Adipose tissue (tissue), 3 donors: ENCODE data around the gene KPNB1. TPM values are rescaled to one million over a fixed set of nuclear protein-coding genes. Genes with fewer than 3 reads are reported as not detected.
"Not testable (repeated sequence)": the region's sequence is repeated elsewhere in the genome, so short reads cannot be mapped to it uniquely, and the experiment has no call there.

ENCODE experiments used
- H3K27ac ChIP-seq: one replicate; pipeline ENCODE4 v1.5.1; 2013; ENCODE audit warnings: low read depth, low read length
- WGBS, 3 donors: extraction: QIAGEN DNeasy Blood & Tissue Kit; methylation state at CpG; one replicate each; pipeline ENCODE4 v1.1.7; 2013; 5-methylcytosine and 5-hydroxymethylcytosine counted together
- polyA plus RNA-seq, 3 donors: library from polyadenylated mRNA; stranded (reverse); fragments of 200-250 nt; gene quantifications; one replicate each; pipeline ENCODE4 v1.2.3, GENCODE V29; 2013
- donor health status: healthy with polysubstance abuse.
- donor health status: Bipolar disorder and iron deficiency.
- donor health status: healthy.

The KPNB1 gene
- polyA plus RNA-seq, 3 donors, result 40.6 to 99.5 (median 77.0) TPM

- WGBS, 3 donors, result 37 to 69% (median 39%) methylated on average over 3 of the region's 3 CpGs
- no peak overlapping the region for H3K27ac ChIP-seq
Observed at GRCh38 chr17:47665655-47666054, 15.9 kb downstream of the KPNB1 start.

DNA sequence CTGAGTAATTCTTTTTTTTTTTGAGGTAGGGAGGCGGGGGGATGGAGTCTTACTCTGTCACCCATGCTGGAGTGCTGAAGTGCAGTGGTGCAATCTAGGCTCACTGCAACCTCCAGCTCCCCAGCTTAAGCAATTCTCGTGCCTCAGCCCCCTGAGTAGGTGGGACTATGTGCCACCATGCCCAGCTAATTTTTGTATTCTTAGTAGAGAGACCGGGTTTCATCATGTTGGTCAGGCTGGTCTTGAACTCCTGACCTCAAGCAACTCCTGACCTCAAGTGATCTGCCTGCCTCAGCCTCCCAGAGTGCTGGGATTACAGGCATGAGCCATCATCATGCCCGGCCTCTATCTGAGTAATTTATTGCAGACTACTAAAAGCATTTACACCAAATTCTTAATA, 19.4 kb downstream of the KPNB1 start:
- H3K27ac ChIP-seq, result no peak overlapping the region

GRCh38 chr17:47670064-47670463, 20.3 kb downstream of the KPNB1 start:
- H3K27ac ChIP-seq, result no peak overlapping the region
- 15 to 26% (median 16%) methylated on average over 1 of the region's 1 CpG for WGBS, 3 donors

More for the DNA sequence above, 19.4 kb downstream of the KPNB1 start:
- 69 to 87% (median 71%) methylated on average over 4 of the region's 4 CpGs for WGBS, 3 donors

- 81 to 91% (median 90%) methylated on average over 4 of the region's 4 CpGs for WGBS, 3 donors
- H3K27ac ChIP-seq, result no peak overlapping the region
Observed at GRCh38 chr17:47674499-47674898, 24.8 kb downstream of the KPNB1 start.

DNA sequence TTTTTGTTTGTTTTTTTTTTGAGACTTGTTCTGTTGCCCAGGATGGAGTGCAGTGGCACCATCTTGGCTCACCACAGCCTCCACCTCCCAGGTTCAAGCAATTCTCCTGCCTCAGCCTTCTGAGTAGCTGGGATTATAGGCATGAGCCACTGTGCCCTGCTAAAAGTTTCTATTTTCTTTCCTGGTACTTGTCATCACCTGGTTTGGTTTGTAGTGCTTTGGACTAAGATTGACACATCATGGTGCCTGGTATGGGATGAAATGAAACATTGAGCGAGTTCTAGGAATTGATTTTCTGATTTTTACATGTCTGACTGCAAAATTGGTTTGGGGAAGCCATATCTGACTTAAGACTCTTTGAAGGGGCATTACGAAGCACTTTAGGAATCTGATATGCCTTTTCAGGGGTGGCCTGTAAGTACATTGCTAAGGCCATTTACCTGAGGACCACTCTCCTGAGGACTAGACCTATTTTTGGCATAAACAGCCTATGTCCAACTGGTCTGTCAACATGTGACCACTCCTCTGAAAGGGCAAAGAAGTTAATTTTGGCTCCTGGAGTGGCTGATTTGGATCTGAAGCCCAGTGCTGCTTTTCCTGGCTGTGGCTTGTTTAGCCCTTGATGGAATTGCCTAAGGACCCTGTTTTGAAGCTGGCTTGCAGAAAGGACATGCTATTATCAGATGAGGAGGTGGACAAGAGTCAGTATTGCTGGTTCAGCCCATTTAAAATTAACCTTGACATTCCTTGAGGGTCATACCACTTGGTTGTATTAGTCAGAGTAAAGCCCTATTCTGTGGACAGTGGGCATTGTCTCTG, 25.9 kb downstream of the KPNB1 start:
- 93 to 98% (median 95%) methylated on average over 2 of the region's 2 CpGs for WGBS, 3 donors
- H3K27ac ChIP-seq, result no peak overlapping the region

- 90 to 93% (median 92%) methylated on average over 4 of the region's 4 CpGs for WGBS, 3 donors
Observed at GRCh38 chr17:47676199-47676472, 26.4 kb downstream of the KPNB1 start.

GRCh38 chr17:47676510-47677165, 26.9 kb downstream of the KPNB1 start:
- 77 to 79% (median 79%) methylated on average over 7 of the region's 7 CpGs for WGBS, 3 donors
- H3K27ac ChIP-seq, result no peak overlapping the region

More at GRCh38 chr17:47676199-47676472, 26.4 kb downstream of the KPNB1 start:
- no peak overlapping the region for H3K27ac ChIP-seq

- H3K27ac ChIP-seq, result no peak overlapping the region
- WGBS, 3 donors, result 77 to 92% (median 81%) methylated on average over 7 of the region's 7 CpGs
Observed at GRCh38 chr17:47678196-47678595, 28.5 kb downstream of the KPNB1 start.

DNA sequence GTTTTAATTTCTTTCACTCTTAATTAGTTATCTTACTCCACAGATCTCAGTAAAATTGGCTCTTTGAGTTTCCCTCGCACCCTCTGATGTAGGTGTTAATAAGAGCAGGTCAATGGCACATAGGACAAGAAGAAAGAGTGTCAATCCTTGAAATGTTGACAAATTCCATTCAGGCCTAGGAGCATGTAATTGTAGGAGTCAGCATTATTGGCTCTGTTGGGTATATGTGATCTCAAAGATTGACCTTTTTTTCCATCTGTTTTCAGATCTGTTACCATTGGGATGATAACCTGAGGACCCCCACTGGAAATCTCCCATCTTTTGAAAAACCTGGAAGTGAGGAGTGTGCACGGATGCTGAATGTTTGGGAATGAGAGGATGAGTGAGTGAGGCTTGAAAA, 32.4 kb downstream of the KPNB1 start:
- WGBS, 3 donors, result 90 to 93% (median 93%) methylated on average over 2 of the region's 2 CpGs
- H3K27ac ChIP-seq, result no peak overlapping the region

- WGBS, 3 donors, result 82 to 86% (median 83%) methylated on average over 4 of the region's 4 CpGs
- H3K27ac ChIP-seq, result not testable (repeated sequence)
Observed at GRCh38 chr17:47682727-47683126, 33.0 kb downstream of the KPNB1 start.

- WGBS, 3 donors, result 90 to 93% (median 90%) methylated on average over 4 of the region's 4 CpGs
- no peak overlapping the region for H3K27ac ChIP-seq
Observed at GRCh38 chr17:47684025-47684424, 34.3 kb downstream of the KPNB1 start.

- H3K27ac ChIP-seq, result no peak overlapping the region
- 86 to 94% (median 90%) methylated on average over 4 of the region's 4 CpGs for WGBS, 3 donors
Observed at GRCh38 chr17:47684535-47685193, 34.9 kb downstream of the KPNB1 start.

DNA sequence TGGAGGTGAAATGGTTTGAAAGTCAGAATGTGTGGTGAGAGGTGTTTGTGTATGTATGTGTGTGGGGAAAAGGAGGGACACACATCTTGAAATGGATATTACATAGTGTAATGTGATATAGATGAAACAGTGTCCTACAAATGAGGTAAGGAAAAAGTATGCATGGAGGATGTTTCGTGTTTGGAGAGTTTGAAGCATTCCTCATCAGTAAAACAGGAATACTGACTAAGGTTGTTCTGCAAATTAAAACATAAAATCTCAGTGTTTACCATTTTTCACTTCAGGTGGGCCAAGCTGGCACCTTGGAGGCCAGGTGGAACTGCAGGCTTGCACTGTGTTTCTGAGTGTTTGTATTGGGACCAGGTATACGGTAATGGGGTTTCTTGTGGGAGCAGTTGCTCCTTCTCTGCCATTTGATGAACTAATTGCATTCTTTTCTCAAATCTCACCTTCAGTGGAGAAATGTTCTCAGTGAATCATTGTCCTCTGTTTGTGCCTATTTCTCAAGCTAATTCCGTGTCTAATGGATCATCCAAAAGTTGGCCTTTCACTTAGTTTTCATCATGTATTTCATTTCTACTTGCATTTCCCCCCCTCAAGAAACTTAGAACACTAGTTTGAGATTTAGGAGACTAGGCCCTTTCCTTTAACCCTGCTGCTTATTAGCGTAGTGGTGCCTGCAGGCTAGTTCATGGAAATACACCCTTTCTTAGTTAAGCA, 36.0 kb downstream of the KPNB1 start:
- WGBS, 3 donors, result 79 to 87% (median 86%) methylated on average over 4 of the region's 4 CpGs

DNA sequence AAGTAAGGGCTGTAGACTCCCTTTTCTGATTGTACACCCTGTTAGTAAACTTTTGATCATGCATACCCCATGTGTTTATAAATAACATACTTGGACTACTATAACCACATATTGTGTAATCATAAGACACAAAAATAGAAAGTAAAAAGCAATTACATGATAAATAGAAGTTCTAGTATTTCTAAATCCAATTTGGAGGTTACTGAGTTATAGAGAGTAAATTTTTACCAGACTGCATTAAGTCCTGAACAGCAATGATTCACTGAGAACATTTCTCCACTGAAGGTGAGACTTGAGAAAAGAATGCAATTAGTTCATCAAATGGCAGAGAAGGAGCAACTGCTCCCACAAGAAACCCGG, 36.5 kb downstream of the KPNB1 start:
- H3K27ac ChIP-seq, result no peak overlapping the region
- 68 to 89% (median 73%) methylated on average over 1 of the region's 1 CpG for WGBS, 3 donors

More for the DNA sequence above, 36.0 kb downstream of the KPNB1 start:
- no peak overlapping the region for H3K27ac ChIP-seq

DNA sequence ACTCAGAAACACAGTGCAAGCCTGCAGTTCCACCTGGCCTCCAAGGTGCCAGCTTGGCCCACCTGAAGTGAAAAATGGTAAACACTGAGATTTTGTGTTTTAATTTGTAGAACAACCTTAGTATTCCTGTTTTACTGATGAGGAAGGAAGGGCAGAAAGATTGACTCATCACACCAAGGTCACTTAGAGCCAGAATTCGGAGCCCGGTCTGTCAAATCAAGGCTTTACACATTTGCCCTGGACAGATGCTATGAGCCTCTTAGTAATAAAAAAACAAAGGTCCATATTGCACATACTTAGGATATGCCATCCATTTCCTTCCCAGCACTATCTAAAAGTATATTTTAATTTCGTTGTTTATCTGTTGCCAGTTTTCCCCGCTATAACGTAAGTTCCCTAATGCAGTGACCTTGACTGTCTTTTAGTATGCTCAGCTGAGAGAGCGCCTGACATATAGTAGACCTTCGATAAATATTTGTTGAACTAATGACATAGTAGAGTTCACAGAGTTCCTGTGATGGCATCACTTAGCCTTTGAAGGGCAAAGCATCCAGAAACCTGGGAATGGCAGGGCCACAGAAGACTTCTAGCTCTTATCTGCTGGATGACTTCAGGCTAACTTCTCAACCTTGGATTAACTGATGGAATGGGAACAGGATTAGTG, 37.1 kb downstream of the KPNB1 start:
- 44 to 76% (median 76%) methylated on average over 7 of the region's 7 CpGs for WGBS, 3 donors
- no peak overlapping the region for H3K27ac ChIP-seq

- H3K27ac ChIP-seq, result no peak overlapping the region
Observed at GRCh38 chr17:47687328-47687690, 37.6 kb downstream of the KPNB1 start.

- 88 to 91% (median 90%) methylated on average over 1 of the region's 1 CpG for whole genome bisulfite sequencing, 3 donors
- no peak overlapping the region for H3K27ac ChIP-seq
Observed at GRCh38 chr17:47687748-47688147, 38.0 kb downstream of the KPNB1 start.

- H3K27ac ChIP-seq, result no peak overlapping the region
- 61 to 71% (median 65%) methylated on average over 3 of the region's 3 CpGs for WGBS, 3 donors
Observed at GRCh38 chr17:47690121-47690520, 40.4 kb downstream of the KPNB1 start.
